AG04449 (cell line): ENCODE measurements around the gene PRKN.

Source experiments
- CTCF ChIA-PET: fragments of 350-600 bp; formaldehyde crosslinking; extraction: SDS; loops from one replicate; lab custom pipeline; 2021; ENCODE audit warnings: antibody characterized with exemption; lab: Yijun Ruan, JAX
- POLR2A ChIA-PET: fragments of 400-600, 350-600 bp; formaldehyde crosslinking; extraction: SDS; loops from one replicate; lab custom pipeline; 2020; ENCODE audit warnings: antibody characterized with exemption, inconsistent platforms; lab: Yijun Ruan, JAX
- DNase-seq: peaks from one replicate; pipeline ENCODE4 v3.0.0-alpha.2; 2010; ENCODE audit warnings: low read depth, low spot score
- H3K4me3 ChIP-seq: 2 replicates; pipeline ENCODE4 v1.5.1; 2011; ENCODE audit warnings: low read depth, mild to moderate bottlenecking, control low read depth, low read length
- CTCF ChIP-seq: IDR thresholded peaks from one replicate; pipeline ENCODE4 v1.5.1; 2011; ENCODE audit warnings: mild to moderate bottlenecking, moderate library complexity, low read length, control low read depth, inconsistent platforms; ENCODE audit not compliant: insufficient read depth; ENCODE audit errors: missing control alignments

PRKN gene

GRCh38 chr6:161917645-161918044 lies 809.9 kb downstream of the PRKN start:
- H3K4me3 ChIP-seq = no peak overlapping the region
- ChIA-PET POLR2A (no interaction called here), CTCF (no interaction called here)
- no peak for DNase-seq
- TF ChIP-seq CTCF = no peak

- ChIA-PET CTCF (no interaction called here), POLR2A (no interaction called here)
- TF ChIP-seq CTCF = no peak
- no peak overlapping the region for H3K4me3 ChIP-seq
- no peak for DNase-seq
Observed at GRCh38 chr6:161915456-161915964, 812.1 kb downstream of the PRKN start.

- H3K4me3 ChIP-seq = no peak overlapping the region
- no peak for DNase-seq
- ChIA-PET POLR2A (no interaction called here), CTCF (no interaction called here)
- no peak for TF ChIP-seq CTCF
Observed at GRCh38 chr6:161908872-161909271, 818.7 kb downstream of the PRKN start.

GRCh38 chr6:161906571-161906970 lies 821.0 kb downstream of the PRKN start:
- ChIA-PET CTCF (no interaction called here), POLR2A (no interaction called here)
- DNase-seq = no peak
- TF ChIP-seq CTCF = no peak
- H3K4me3 ChIP-seq = no peak overlapping the region

GRCh38 chr6:161903584-161904212 lies 823.9 kb downstream of the PRKN start:
- no peak for TF ChIP-seq CTCF
- POLR2A ChIA-PET = no interaction called here
- CTCF ChIA-PET = no interaction called here
- no peak for DNase-seq
- H3K4me3 ChIP-seq = no peak overlapping the region

GRCh38 chr6:161901740-161902426 lies 825.7 kb downstream of the PRKN start:
- ChIA-PET CTCF (no interaction called here), POLR2A (no interaction called here)
- TF ChIP-seq CTCF = no peak

More at GRCh38 chr6:161901740-161902426, 825.7 kb downstream of the PRKN start:
- DNase-seq = no peak
- H3K4me3 ChIP-seq = no peak overlapping the region
